NCI-H1105 treated with DMSO at 0.1 percent for 48 hours (cell line): ENCODE data around the gene TMEM86B.
"Not testable (repeated sequence)": the region's sequence is repeated elsewhere in the genome, so short reads cannot be mapped to it uniquely, and the experiment has no call there.

Source experiments
- DNase-seq: peaks from one replicate; lab custom pipeline; 2025; lab: John Stamatoyannopoulos, UW

Gene TMEM86B

DNA sequence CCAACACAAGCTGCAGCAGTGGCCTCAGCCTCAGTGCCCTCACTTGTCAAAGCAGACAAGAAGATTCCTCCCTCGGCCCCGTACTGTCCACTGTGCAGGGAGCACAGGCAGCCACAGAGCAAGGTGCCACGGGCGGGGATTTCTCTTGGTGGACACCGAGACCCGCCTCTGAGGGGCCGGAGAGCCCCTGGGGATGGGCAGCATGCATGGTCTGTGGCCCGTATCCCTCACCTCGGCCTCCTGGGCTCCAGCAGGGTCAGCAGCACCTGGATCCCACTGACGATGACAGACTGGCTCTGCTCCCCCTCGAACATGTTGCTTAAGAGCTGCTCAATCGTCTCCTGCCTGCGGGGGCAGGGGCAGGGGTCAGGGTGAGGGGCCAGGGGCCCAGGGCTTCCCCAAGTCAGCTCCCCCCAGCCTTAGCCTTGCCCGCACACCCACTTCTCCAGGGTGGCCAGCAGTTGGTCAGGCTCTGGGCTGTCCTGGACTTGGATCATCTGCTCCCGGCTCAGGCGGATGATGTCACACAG lies 13.4 kb upstream of the TMEM86B start:
- no peak for DNase-seq

DNA sequence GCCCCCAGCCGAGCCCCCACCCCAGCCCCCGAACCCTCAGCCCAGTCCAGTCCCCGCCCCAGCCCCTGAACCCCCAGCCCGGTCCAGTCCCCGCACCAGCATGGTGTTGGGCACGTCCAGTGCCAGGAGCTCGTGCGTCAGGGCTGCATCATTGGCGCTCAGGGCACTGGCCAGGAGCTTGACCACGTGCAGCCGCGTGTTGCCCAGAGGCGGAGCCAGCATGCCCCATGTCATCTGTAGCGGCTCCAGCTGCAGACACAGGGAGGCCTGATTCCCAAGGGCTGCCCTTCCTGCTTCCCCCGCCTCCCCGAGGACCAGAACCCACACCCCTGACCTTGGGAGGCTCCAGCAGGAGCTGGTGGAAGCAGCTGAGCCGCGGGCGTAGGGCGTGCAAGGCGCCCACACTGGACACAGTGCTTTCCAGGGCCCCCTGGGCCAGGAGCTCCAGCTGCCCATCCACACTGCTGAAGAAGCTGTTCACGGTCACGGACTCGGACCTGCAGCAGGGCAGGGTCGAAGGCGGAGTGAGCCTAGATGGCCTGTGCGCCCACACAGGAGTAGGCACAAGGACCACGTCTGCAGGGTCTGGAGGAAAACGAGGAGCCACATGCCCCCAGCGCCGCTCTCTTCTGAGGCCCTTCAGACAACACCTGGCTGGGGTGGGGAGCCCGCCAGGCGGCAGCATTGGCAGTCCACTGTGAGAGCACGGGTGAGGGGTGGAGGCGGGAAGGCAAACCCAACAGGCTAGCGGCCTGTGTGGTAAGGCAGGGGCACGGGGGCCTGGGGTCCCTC lies 12.8 kb upstream of the TMEM86B start:
- no peak for DNase-seq

DNA sequence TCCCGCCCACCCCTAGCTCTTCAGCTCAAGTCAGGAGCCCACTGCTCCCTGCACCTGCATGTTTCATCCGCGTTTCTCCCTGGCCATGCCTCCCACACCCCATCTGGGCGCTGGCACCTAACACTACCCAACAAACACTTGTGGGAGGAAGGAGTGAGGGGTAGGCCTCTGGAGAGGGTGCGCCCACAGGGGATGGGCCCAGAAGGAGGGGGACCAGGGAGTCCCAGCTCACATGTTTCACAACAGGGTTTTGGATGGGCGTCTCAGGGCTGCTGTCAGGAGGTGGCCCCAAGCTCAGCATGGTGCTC lies 12.1 kb upstream of the TMEM86B start:
- DNase-seq: no peak

- no peak for DNase-seq
Observed at GRCh38 chr19:55239004-55239403, 10.4 kb upstream of the TMEM86B start.

- DNase-seq: no peak
Observed at GRCh38 chr19:55238030-55238429, 9.5 kb upstream of the TMEM86B start.

GRCh38 chr19:55232986-55233385 lies 4.4 kb upstream of the TMEM86B start:
- DNase-seq: no peak

DNA sequence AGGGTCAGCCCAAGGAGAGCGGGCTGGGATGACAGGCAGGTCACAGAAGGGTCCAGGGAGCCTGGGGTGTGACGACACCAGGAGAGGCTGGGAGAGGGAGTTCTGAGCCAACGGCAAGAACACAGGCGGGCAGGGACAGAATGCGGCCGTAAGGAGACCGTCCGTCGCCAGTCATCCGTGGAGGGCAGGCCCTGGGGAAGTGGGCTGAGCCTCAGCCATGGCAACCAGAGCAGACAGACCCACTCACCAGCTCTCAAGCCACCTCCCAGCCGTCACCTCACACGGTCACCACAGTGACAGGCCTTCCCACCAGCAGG lies 3.7 kb upstream of the TMEM86B start:
- no peak for DNase-seq

DNA sequence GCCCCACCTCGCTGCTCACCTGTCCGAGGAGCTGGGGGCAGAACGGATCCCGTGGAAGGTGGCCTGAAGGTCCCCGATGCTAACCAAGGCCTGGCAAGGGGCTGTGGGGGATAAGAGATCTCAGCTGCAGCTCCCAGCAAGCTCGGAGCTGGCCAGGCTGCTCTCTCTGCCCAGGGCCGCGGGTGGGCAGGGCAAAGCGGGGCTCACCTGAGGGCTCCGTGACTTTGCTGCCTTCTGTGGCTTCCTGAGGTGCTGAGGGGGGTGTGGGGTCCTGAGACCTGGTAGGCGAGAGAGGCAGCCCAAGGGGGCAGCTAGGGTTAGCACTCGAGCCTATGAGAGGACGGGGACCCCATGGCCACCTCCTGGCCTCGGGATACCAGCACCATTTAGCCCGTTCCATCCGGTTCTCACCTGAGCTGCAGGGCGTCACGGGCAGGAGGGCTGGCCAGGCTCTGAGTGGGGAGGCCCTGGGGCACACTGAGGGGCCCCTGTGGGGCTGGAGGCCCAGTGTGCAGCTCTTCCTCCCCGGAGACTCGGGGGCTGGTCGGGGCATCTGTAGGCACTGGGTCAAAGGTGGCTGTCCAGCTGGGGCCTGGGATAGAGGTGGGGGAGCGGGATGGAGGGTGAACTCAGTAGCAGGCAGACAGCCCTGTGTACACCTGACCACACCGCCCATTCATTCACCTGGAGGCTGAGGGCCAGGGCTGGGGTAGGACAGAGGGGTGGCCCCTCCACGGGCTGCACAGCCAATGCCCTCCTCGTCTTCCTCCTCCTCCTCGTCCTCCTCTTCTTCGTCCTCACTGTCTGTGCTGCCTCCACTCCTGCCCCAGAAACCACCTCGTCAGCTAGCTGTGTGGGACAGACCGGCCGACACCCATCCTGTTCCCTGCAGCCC lies 3.1 kb upstream of the TMEM86B start:
- no peak for DNase-seq

GRCh38 chr19:55230780-55231179 lies 2.2 kb upstream of the TMEM86B start:
- DNase-seq: no peak

- DNase-seq: no peak
Observed at GRCh38 chr19:55230329-55230728, 1.8 kb upstream of the TMEM86B start.

- DNase-seq: no peak
Observed at GRCh38 chr19:55229789-55230182, 1.2 kb upstream of the TMEM86B start.

- no peak for DNase-seq
Observed at GRCh38 chr19:55229145-55229788, 704 bp upstream of the TMEM86B start.

- no peak for DNase-seq
Observed at GRCh38 chr19:55228015-55228391, 560 bp downstream of the TMEM86B start.

DNA sequence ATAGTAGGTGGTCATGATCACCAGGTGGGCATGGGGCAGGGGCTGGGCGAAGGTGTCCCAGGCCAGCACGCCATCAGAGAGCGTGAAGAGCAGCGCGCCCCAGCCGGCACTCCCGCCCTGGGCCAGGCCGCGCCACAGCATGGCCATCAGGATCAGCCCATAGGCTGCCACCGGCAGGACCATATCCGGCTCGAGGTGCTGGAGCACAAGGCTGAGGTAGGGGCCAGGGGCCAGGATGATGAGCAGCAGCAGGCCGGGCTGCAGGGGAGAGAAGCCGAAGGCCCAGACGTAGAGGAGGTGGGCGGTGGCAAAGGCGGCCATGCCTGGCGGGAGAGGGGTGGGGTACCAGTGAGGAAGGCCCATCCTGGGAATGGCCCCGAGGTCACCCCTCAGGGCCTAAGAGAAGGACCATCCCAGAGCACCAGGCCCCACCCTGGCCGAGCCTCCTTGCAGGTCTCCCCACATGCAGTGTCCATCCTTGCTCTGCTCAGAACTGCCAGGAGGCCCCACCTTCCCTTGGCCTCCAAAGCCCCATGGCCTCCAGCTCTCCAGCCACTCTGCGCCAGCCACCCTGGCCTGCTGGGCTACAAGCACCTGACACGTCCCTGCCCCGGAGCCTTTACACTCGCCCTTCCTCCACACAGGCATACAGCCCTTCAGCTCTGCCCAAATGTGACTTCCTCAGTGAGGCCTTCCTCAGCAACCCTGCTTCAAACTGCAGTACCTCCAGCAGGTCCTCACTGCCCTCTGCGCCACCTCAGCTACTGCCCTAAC lies 1.1 kb downstream of the TMEM86B start:
- no peak for DNase-seq

DNA sequence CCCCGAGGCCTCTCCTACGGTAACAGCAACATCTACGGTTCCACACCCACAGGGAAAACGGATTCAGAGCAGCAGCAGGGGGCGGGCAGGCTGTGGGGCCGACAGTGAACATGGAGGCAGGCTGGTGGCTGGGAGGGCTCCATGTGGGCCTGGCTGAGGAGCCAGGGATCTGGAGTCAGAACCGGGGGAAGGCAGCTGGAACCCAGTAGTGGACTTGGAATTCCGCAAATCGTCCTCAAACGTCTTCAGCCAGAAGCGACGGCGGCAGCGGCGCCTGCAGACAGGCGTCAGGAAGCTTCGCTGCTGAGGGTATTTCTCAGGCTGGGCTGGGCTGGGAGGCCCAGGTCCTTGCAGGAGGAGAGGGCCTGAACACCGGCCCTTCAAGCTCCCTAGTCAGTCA lies 1.8 kb downstream of the TMEM86B start:
- DNase-seq: no peak

- no peak for DNase-seq
Observed at GRCh38 chr19:55226273-55226672, 2.3 kb downstream of the TMEM86B start.

GRCh38 chr19:55225415-55225958 lies 3.1 kb downstream of the TMEM86B start:
- no peak for DNase-seq

DNA sequence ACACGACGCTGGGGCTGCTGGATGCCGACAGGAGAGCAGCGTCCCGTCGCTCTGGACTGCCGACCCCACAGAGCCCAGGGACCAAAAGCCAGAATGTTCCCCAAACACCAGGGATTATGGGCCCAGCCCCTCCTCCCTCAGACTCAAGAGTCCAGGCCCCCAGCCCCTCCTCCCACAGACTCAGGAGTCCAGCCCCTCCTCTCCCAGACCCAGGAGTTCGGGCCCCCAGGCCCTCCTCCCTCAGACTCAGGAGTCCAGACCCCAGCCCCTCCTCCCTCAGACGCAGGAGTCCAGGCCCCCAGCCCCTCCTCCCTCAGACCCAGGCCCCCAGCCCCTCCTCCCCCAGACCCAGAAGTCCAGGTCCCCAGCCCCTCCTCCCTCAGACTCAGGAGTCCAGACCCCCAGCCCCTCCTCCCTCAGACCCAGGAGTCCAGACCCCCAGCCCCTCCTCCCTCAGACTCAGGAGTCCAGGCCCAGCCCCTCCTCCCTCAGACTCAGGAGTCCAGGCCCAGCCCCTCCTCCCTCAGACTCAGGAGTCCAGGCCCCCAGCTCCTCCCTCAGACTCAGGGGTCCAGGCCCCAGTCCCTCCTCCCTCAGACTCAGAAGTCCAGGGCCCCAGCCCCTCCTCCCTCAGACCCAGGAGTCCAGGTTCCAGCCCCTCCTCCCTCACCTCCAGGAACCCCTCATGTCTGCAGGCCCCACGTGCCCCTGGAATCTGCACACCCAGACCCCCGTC lies 3.7 kb downstream of the TMEM86B start:
- DNase-seq: not testable (repeated sequence)

DNA sequence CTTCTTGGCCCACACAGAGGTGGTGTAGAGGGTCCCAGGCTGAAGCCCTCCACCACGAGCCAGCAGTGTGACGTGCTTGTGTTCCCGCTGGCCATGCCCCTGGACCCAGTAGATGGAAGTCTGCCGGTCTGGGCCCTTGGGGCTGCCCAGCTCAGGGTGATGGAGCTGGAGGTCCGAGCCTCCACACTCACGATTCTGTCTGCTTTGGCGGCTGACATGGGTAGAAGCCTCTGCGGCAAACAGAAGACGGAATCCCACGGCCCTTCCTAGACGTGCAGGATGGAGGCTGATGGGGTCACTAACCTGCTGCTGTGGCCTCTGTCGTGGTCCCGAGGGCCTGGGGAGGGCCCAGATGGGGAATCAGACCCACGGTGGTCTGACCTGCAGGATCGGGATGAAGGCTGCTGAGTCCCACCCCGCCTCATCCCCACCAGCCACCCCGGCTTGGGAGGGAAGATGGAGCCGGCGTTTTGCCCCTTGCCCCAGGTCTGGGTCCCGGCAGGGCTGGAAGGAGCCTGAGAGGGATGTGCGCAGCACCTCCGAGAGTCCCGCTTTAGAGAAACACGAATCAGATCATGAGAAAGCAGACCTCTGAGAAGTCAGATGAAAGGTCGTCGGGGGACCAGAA lies 4.4 kb downstream of the TMEM86B start:
- no peak for DNase-seq

DNA sequence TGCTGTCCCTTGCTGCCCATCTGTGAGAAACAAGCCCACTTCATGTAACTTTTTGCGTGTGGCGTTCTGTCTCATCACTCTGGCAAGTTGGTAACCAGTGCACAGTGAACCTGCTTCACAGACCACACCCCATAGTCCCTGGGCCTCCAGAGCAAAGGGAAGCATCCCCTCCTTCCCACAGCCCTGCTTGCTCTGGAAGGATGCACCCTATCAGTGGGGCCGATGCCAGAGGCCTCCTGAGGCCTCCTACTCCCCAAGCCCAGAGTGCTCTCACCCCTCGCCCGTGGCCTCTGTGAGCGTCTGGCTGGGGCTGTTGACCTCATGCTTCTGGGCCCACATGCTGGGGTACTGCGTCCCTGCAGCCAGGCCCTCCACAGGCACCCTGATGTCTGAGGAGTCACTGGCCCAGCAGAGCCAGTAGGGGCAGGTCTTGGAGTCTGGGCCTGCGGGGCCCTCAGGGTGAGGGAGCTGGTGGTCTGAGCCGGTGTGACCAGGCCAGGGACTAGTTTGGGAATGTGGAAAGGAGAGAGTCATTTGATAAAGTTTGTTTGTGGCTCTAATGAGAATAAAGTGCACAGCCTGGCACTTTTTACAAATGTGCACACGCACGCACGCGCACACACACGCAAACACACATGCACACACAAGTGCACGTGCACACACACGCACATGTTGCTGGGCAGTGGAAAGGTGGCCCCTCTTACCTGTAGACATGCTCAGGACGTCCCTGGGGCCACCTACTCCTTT lies 5.1 kb downstream of the TMEM86B start:
- no peak for DNase-seq
